GM18517 (cell line): ENCODE measurements around the gene KLRF2.

Experiments
- ATAC-seq: cut with Tn5 transposase; IDR thresholded peaks from one replicate; pipeline ENCODE4 v1.9.1; 2021; ENCODE audit warnings: mild to moderate bottlenecking, moderate library complexity; ENCODE audit not compliant: unreplicated experiment

Gene KLRF2

DNA sequence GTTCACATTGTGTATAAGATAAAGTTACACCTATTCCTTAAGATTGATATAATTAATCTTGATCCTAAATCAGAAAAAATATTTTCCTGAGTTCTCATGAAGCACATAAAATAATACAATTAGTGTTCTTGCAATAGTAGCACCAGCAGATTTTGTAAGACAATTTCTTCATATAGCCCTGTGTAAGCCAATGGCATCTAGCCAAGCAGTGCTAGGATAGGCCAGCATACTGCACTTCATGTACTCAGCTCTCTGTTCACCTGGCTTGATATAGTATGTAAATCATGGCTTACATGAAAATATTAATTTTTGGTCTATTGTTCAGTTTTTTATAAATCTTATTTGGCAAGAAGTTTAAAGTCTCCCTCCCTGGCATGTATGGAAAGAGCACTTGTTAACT is 1.9 kb downstream of the KLRF2 start:
- no peak for ATAC-seq

GRCh38 chr12:9888665-9889273 is 7.5 kb downstream of the KLRF2 start:
- no peak for ATAC-seq

DNA sequence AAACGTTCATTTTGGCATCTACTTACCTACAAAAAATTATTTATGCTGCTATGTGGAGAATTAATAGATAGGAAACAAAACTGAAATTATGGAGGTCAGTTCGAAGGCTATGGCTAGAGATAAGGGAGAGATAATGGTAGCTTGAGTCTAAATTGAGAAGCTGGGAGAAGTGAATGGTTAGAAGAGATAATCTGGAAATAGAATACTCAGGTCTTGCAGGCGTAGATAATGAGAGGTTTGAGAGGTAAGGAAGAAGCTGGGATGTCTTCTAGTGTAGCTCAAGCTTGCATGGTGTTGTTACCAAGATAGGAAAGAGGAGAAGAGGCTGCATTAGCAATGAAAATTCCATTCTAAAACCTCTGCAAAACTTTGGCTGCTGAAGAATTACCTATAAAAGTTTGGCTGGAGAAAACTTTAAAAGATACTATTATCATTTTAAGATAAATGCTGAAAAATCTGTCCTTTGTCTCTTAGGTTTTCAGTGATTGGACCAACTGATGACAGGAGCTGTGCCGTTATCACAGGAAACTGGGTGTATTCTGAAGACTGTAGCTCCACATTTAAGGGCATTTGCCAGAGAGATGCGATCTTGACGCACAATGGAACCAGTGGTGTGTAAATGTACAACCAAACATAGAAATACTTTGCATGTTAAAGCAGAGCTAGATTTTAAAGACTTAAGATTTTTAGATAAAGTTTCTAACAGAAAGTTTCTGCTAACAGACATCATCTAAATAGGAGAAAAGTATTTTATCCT is 14.1 kb downstream of the KLRF2 start:
- no peak for ATAC-seq

DNA sequence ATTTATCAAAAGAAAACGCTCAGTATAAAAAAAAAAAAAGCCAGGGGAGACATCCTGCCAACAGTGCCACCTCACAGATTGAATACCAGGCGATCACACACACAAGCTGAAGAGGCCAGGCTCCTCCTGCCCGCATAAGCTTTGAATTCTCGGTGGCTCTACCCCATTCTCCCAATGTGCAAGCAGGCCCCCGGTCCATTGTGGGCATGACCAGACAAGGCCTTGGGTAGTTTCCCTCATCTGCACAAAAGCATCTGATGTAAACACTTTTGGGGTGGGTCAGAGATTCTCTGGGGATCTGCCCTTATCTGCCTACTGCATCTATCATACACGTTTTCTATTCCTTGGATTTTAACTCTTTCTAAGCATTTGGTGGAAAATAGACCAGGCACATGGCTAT is 16.2 kb downstream of the KLRF2 start:
- ATAC-seq = no peak

DNA sequence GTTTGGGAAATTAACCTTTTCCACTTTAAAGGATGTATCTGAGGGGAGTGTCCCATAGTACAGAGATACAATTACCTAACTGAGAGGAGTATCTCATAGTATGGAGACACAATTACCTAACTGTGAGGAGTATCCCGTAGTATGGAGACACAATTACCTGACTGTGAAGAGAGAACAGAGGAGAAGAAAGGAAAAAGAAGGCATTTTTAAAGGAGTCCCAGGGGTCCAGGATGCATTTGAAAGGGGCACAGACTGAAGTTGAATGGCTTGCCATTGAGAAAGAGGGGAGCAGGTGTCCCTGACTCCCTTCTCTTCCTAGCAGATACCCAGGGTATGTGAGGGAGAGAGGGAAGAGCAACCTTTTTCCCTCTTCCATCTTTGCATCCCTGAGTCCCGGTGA is 17.9 kb downstream of the KLRF2 start:
- ATAC-seq = no peak

DNA sequence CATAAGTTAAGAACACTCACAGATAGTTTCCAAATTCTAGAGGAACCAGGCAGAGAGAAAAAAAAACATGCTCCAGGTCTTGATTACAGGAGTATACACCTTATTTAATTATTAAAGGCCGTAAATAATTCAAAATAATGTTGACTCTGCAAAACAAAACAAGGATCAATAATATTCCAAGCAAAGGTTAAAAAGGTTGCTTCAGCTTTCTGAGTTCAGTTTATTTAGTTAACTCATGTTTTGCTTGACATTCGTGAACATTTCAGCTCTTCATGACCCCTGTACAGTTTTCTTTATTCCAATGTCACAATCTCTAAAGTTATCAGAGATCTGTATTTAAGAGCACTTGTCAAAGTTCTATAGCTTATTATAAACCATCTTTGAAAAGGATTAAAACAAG is 19.6 kb downstream of the KLRF2 start:
- ATAC-seq = no peak

DNA sequence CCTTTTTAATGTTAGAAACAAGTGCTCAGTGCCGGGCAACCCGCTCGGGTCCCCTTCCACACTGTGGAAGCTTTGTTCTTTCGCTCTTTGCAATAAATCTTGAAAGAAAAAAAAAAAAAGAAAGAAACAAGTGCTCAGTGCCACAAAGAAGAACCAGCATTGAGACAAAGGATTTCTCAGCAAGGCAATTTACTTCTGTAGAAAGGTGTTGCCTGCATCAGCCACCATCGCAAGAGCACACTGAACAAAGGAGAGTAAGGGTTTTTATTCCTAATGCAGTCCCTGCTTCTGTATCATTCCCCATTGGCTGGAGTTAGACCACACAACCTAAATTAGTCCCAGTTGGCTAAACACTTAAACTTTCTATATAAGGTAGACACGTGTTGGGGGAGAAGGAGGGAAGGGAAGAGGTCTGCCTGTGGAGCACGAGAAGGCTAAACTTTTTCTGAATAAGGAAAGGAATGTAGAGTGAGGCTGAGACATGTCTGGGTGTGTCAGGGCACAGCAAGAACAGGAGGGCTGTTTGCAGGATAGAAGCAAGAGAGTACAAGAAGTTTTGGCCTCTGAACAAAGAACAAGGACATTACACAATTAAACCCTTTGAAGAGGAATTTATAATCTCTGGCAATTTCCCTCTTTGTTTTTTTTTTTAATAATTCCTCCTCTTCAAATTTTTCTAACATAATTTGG is 21.4 kb downstream of the KLRF2 start:
- ATAC-seq = no peak

GRCh38 chr12:9906873-9907272 is 25.6 kb downstream of the KLRF2 start:
- no peak for ATAC-seq

DNA sequence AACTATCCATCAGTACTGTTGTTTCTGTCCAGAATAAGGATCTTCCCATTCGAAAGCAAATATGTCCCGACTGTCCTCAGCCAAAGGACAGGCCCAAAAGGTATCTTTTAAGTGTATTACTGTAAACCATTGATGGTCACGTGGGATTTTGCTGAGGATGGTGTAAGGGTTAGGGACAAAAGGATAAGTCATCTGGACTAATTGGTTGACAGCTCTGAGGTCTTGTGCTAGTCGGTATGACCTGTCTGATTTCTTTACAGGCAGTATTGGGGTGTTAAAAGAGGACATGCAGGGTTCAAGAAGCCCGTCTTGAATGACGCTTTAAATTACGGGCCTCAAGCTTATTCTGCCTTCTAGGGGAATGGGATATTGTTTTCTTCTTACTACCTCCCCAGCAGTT is 26.5 kb downstream of the KLRF2 start:
- ATAC-seq = no peak

- ATAC-seq = no peak
Observed at GRCh38 chr12:9908350-9908749, 27.1 kb downstream of the KLRF2 start.

DNA sequence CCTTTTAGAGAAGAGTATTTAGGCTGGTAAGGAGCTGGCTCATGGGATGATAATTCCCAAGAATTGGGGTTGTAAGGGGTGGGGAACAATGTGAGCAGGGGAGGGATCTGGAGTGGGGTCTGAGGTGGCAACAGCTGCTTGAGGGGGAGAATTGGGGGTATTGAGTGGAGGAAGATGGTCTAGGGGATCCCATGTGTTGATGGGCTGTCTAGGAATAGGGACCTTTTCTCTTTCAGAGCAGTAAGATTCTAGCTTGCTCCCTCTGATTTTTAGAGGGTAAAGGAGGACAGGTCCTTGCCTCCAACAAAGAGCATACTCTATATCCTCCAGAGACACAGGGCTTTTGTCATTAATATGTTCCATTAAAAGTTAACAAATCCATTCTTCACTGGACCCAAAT is 28.4 kb downstream of the KLRF2 start:
- no peak for ATAC-seq

- no peak for ATAC-seq
Observed at GRCh38 chr12:9910716-9911421, 29.6 kb downstream of the KLRF2 start.

DNA sequence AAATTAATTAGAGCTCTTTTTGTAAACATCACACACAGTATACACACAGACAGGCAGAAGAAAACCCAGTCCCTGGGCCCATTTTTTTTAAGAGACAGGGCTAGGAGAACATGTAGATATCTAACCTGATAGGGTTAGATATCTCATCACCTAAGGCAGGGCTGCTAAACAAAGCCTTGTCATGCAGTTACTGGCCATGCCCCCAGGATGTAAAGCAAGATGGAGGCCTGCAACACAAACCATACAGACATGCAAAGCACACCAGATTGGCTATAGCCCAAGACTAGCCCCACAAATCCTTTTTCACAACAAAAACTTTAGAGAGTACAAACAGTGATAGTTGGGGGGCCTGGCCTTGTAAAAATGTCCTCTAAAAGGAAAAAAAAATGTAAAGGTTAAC is 30.4 kb downstream of the KLRF2 start:
- no peak for ATAC-seq

DNA sequence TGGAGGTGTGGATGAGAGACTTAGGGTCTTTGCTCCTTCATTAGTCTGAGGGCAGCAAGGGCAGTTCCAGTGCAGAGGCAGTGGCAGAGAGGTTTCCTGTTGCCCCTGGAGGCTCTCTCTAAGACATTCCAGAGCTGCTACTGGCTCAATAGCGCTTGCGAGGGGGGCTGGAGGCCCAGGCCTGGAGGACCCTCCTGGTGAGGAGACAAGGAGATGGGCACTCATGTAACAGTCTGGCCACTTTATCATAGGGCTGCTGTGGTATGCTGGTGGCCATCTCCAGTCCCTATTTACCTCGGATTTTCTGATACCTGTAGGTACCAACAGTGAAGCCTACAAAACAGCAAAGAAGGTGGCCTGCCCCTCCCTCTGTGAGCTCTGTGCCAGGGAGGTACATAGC is 38.2 kb downstream of the KLRF2 start:
- ATAC-seq = no peak

GRCh38 chr12:9920451-9920850 is 39.2 kb downstream of the KLRF2 start:
- ATAC-seq = no peak

DNA sequence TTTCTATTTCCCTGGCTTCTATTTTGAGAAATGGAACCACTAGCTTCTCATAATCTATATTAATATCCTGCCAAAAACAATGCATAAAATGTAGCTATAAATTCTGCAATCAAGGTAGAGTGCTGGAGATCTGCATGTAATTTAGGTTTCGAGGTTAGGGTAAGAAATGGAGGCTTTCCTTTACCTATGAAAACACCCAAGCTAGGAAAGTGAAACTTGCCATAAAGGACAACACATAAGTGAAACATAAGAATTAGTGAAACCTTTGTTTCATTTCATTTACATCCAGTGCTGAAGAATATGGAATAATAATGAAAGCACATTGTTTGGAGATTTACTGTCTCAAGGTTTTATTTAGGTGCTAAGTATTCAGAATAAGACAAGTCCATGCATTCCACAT is 41.1 kb downstream of the KLRF2 start:
- no peak for ATAC-seq

DNA sequence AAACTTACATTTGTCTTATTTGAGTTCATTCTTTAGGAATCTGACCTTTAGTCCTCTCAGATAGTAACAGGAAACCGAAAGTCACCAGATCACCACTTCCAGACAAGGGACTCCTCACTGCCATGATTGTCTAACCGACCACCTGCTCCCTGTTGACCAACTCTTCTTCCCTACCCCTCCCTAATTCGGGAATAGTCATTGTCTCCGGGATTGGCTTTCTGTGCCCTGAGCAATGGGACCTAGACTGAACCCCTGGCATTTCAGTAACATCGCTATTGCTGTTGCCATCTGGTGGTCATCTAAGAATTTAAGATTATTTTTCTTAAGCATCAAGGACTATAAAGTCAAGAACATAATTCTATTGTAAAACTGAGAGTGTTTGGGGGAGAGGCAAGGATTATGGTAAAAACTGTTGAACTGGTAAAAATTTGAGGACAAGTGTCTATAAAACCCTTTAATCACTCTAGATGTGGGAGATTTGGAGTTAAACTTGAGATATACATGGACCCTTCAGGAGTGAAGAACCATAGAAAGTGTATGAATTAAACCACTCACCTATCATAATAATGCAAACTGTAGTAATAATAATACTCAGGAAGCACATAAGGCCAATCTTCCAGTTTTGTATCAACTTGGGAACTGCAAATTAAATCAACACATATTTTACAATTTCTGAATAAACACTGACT is 44.6 kb downstream of the KLRF2 start:
- ATAC-seq = no peak

DNA sequence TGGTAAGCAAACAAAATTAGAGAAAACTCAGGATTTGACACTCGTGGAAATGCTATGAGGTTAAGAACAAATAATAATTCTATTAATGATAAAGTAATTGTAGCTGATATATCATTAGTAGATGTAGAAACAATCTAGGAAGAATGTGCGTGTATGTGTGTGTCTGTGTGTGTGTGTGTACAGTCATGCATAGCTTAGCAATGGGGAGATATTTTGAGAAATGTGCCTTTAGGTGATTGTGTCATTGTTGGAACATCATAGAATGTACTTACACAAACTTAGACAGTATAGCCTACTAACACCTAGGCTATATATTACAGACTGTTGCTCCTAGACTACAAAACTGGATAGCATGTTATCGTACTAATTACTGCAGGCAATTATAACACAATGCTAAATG is 45.6 kb downstream of the KLRF2 start:
- ATAC-seq = no peak

GRCh38 chr12:9928607-9929006 is 47.3 kb downstream of the KLRF2 start:
- ATAC-seq = no peak

DNA sequence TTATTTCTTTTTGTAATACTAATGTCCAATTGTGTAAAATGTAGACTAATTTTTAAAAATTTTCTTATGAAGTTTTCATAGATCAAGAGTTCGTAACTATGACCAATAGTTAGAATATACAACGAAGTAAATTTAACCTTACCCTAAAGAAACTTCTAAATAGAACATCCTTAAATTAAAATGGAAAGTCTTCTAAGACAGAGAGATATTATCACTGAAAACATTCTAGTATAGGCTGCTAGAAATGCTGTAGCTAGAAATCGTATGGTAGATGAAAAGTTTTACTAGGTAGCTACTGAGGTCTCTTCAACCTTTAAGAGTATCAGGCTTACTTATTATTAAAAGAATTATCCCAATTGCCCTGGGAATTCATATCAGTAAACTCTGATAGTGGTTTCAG is 50.0 kb downstream of the KLRF2 start:
- ATAC-seq = no peak

- no peak for ATAC-seq
Observed at GRCh38 chr12:9932270-9932669, 51.0 kb downstream of the KLRF2 start, which contains the start of gene CLEC2A. Gene CLEC2A, minus strand, starts transcription at chr12:9932370. Its CDS starts 41 bp downstream, at chr12:9932329.
